Astrocyte (in vitro differentiated cells and primary cell): Measurements from ENCODE around the gene HPS3.

ENCODE experiments used
- CTCF ChIP-seq: IDR thresholded peaks from 2 replicates; pipeline ENCODE4 v1.5.1; 2011; ENCODE audit warnings: low read depth, mild to moderate bottlenecking, inconsistent platforms, low read length, moderate library complexity; ENCODE audit not compliant: insufficient read depth
- EZH2 ChIP-seq: IDR thresholded peaks from 2 replicates; pipeline ENCODE4 v1.6.1; 2012; ENCODE audit warnings: mild to moderate bottlenecking, low read length, inconsistent platforms; ENCODE audit not compliant: insufficient read depth

GRCh38 chr3:149181182-149181581 is 51.7 kb downstream of the HPS3 start:
- TF ChIP-seq EZH2 (no peak), CTCF (no peak)
